Endothelial cell of umbilical vein (primary cell): ENCODE results near the gene ABCC4.

Experiments used
- CTCF ChIP-seq, 2 donors: IDR thresholded peaks; 1 replicate in 1 of 2; 2 replicates in 1 of 2; pipeline ENCODE4 v1.5.1; 2011; ENCODE audit warnings: low read length in 2 of 2, mild to moderate bottlenecking in 2 of 2, moderate library complexity in 2 of 2, control low read depth in 1 of 2, inconsistent platforms in 1 of 2, low read depth in 1 of 2; ENCODE audit not compliant: insufficient read depth in 1 of 2; ENCODE audit errors: extremely low read depth in 1 of 2
- EZH2 ChIP-seq: IDR thresholded peaks from 2 replicates; pipeline ENCODE4 v1.6.1; 2012; ENCODE audit warnings: borderline replicate concordance, low read depth, mild to moderate bottlenecking, moderate library complexity, low read length, inconsistent platforms; ENCODE audit not compliant: severe bottlenecking
- GATA2 ChIP-seq: IDR thresholded peaks from 2 replicates; pipeline ENCODE4 v1.7.0; 2011; ENCODE audit warnings: low read depth, mild to moderate bottlenecking, moderate library complexity, mixed read lengths, low read length; ENCODE audit not compliant: insufficient read length, insufficient read depth
- JUN ChIP-seq: IDR thresholded peaks from 2 replicates; pipeline ENCODE4 v1.6.1; 2011; ENCODE audit warnings: borderline replicate concordance, low read depth; ENCODE audit not compliant: insufficient read length, insufficient read depth
- MYC ChIP-seq: IDR thresholded peaks from one replicate; pipeline ENCODE4 v1.6.1; 2011; ENCODE audit warnings: mild to moderate bottlenecking, low read depth, low read length
- POLR2A ChIP-seq: IDR thresholded peaks from 2 replicates; pipeline ENCODE4 v1.6.1; 2012; ENCODE audit warnings: low read depth, mild to moderate bottlenecking, control low read depth, low read length
- POLR2AphosphoS5 ChIP-seq: IDR thresholded peaks from 2 replicates; pipeline ENCODE4 v1.6.1; 2012; ENCODE audit warnings: low read depth, mild to moderate bottlenecking, control low read depth, low read length, moderate library complexity; ENCODE audit not compliant: insufficient read depth

GRCh38 chr13:95086761-95087160 is 214.5 kb downstream of the ABCC4 start:
- TF ChIP-seq CTCF (IDR thresholded peaks at IDR 0.05; ENCODE audit: extremely low read depth in 1 of 2, insufficient read depth in 1 of 2, low read depth in 1 of 2, low read length in 2 of 2) (no peak), POLR2AphosphoS5 (no peak), MYC (no peak), POLR2A (no peak), EZH2 (no peak), GATA2 (no peak), JUN (no peak)
